NOMO-1 treated with dmso at 0.1 percent for 144 hours (cell line): ENCODE measurements around the gene DPP9.

ENCODE experiments used
- DNase-seq: peaks from one replicate; lab custom pipeline; 2025; ENCODE audit not compliant: unreplicated experiment; lab: John Stamatoyannopoulos, UW

DPP9 gene

GRCh38 chr19:4636761-4637160 is 86.9 kb downstream of the DPP9 start:
- no peak for DNase-seq

- peak; percentile 60 for DNase-seq
Observed at GRCh38 chr19:4636151-4636717, 87.4 kb downstream of the DPP9 start.

GRCh38 chr19:4635754-4636116 is 87.9 kb downstream of the DPP9 start:
- DNase-seq = no peak

GRCh38 chr19:4633140-4633967 is 90.3 kb downstream of the DPP9 start:
- peak; percentile 92 for DNase-seq
